NCI-H2171 treated with DMSO at 0.1 percent for 48 hours (cell line): ENCODE results near the gene HOOK1.
A peak's percentile ranks its signal among the peaks of the same experiment; 100 is the strongest.
"Not testable (repeated sequence)": the region's sequence is repeated elsewhere in the genome, so short reads cannot be mapped to it uniquely, and the experiment has no call there.

Source experiments
- DNase-seq: peaks from one replicate; lab custom pipeline; 2025; lab: John Stamatoyannopoulos, UW

The HOOK1 gene

GRCh38 chr1:59819566-59820438 lies 5.1 kb downstream of the HOOK1 start:
- peak; percentile 29 for DNase-seq

- DNase-seq = no peak
Measured at GRCh38 chr1:59827055-59827643, 12.4 kb downstream of the HOOK1 start.

GRCh38 chr1:59828160-59828559 lies 13.4 kb downstream of the HOOK1 start:
- no peak for DNase-seq

- no peak for DNase-seq
Measured at GRCh38 chr1:59831529-59831928, 16.8 kb downstream of the HOOK1 start.

- DNase-seq = no peak
Measured at GRCh38 chr1:59833022-59833421, 18.3 kb downstream of the HOOK1 start.

- no peak for DNase-seq
Measured at GRCh38 chr1:59833991-59834390, 19.2 kb downstream of the HOOK1 start.

- not testable (repeated sequence) for DNase-seq
Measured at GRCh38 chr1:59837857-59838256, 23.1 kb downstream of the HOOK1 start.

GRCh38 chr1:59845091-59845490 lies 30.3 kb downstream of the HOOK1 start:
- no peak for DNase-seq

- no peak for DNase-seq
Measured at GRCh38 chr1:59846209-59846894, 31.6 kb downstream of the HOOK1 start.

GRCh38 chr1:59846895-59847282 lies 32.1 kb downstream of the HOOK1 start:
- DNase-seq = no peak

GRCh38 chr1:59852117-59852516 lies 37.4 kb downstream of the HOOK1 start:
- DNase-seq = no peak

GRCh38 chr1:59855297-59855696 lies 40.5 kb downstream of the HOOK1 start:
- DNase-seq = not testable (repeated sequence)

- no peak for DNase-seq
Measured at GRCh38 chr1:59856725-59857338, 42.1 kb downstream of the HOOK1 start.

GRCh38 chr1:59857679-59858354 lies 43.1 kb downstream of the HOOK1 start:
- DNase-seq = no peak

- DNase-seq = no peak
Measured at GRCh38 chr1:59866462-59866861, 51.7 kb downstream of the HOOK1 start.

- DNase-seq = no peak
Measured at GRCh38 chr1:59871746-59872145, 57.0 kb downstream of the HOOK1 start.

- DNase-seq = no peak
Measured at GRCh38 chr1:59877108-59877682, 62.4 kb downstream of the HOOK1 start.

- peak; percentile 6 for DNase-seq
Measured at GRCh38 chr1:59878370-59878769, 63.6 kb downstream of the HOOK1 start.

- peak; percentile 74 for DNase-seq
Measured at GRCh38 chr1:59879574-59879973, 64.8 kb downstream of the HOOK1 start.

- no peak for DNase-seq
Measured at GRCh38 chr1:59879996-59880505, 65.3 kb downstream of the HOOK1 start.

- peak; percentile 3 for DNase-seq
Measured at GRCh38 chr1:59880735-59881134, 66.0 kb downstream of the HOOK1 start.
